ENCODE measurements around the gene CAMKMT.
A peak's percentile ranks its signal among the peaks of the same experiment; 100 is the strongest.

Gene CAMKMT

DNA sequence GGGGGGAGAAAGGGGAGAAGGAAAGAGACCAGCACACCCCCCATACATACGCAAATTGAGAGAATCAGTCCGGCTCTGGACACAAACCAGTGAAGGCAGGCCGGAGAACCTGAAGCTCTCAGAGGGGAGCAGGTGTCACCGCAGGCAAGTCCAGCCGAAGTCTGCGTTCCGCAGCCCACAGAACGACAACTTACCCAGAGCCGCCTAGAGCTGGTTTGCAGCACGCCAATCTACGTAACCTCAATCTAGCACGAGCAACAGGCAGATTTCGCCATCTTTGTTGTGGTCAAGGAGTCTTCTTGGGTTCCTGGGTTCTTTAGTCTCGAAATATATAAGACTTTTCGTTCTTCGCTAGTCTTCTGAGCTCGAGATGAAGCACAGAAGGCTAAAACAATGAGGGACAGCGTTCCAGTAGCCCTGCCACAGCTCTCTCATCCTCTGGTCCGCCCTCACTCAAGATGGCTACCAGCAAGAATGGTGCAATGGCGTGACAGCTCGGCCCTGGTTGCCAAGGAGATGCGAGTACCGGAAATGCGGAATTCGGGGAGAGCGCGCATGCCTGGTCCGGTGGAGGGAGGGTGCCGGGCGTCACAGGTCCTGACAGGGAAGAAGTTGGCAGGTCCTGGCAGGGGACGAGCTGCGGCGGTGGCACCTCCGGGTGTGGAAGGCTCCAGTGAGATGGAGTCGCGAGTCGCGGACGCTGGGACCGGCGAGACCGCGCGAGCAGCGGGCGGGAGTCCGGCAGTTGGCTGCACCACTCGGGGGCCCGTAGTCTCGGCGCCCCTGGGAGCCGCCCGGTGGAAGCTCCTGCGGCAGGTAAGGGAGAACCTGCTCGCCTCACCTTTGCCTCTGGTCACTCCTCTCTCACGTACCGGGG, at the start of gene CAMKMT, which contains the start of gene PREPL:
Gene CAMKMT, plus strand, starts transcription at position 618 of the 877 bp plus-strand sequence.
Gene PREPL, minus strand, starts transcription at position 165 of the 877 bp plus-strand sequence. CDS start 15,152 bp downstream, outside the sequence.
- in situ Hi-C loops (cut with HindIII; ENCODE audit: low pct_ligation_motif_present, low sequenced_read_pairs), result no loop called here
- Histone ChIP-seq H3K27me3 (replicated peaks) (no peaks in the 10 kb centered on the region), H3K27ac (peak within 1 kb of the TSS; percentile 100), H3K36me3 (replicated peaks) (no peaks in the 10 kb centered on the region), H3K4me3 (ENCODE audit: low read depth, low read length) (peak within 1 kb of the TSS; percentile 97)
- TF ChIP-seq, protein P1, sequence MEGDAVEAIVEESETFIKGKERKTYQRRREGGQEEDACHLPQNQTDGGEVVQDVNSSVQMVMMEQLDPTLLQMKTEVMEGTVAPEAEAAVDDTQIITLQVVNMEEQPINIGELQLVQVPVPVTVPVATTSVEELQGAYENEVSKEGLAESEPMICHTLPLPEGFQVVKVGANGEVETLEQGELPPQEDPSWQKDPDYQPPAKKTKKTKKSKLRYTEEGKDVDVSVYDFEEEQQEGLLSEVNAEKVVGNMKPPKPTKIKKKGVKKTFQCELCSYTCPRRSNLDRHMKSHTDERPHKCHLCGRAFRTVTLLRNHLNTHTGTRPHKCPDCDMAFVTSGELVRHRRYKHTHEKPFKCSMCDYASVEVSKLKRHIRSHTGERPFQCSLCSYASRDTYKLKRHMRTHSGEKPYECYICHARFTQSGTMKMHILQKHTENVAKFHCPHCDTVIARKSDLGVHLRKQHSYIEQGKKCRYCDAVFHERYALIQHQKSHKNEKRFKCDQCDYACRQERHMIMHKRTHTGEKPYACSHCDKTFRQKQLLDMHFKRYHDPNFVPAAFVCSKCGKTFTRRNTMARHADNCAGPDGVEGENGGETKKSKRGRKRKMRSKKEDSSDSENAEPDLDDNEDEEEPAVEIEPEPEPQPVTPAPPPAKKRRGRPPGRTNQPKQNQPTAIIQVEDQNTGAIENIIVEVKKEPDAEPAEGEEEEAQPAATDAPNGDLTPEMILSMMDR (IDR thresholded peaks at IDR 0.05; ENCODE audit: low read depth, low read length, missing control alignments), result no peak
- DNase-seq, result peak; percentile 97

DNA sequence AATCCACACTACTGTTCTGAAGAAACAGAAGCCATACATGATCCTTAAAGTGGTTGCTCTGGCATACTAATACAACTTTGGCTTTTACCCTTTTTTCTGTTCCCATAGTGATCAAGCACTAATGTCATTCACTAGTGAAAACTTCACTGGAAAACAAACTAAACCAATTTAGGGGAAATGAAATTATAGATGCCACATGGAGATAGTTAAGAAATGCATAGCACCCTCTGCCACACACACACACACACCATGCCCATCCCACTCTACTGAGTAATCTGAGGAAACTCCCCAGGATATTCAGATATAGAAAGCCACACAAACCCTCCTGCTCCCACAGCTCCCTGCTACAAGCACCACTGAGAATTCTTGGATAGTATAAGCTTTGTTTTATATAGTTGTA, 47.4 kb upstream of the CAMKMT start:
- DNase-seq, result no peak
- no peaks in the 10 kb centered on the region for H3K27me3 ChIP-seq (replicated peaks)
- in situ Hi-C loops (cut with HindIII; ENCODE audit: low pct_ligation_motif_present, low sequenced_read_pairs), result no loop called here
- TF ChIP-seq, protein P1 (IDR thresholded peaks at IDR 0.05; ENCODE audit: low read depth, low read length, missing control alignments), result no peak
- H3K4me3 ChIP-seq (ENCODE audit: low read depth, low read length), result no peak overlapping the region
- H3K27ac ChIP-seq, result no peak overlapping the region
- H3K36me3 ChIP-seq (replicated peaks), result no peaks in the 10 kb centered on the region

DNA sequence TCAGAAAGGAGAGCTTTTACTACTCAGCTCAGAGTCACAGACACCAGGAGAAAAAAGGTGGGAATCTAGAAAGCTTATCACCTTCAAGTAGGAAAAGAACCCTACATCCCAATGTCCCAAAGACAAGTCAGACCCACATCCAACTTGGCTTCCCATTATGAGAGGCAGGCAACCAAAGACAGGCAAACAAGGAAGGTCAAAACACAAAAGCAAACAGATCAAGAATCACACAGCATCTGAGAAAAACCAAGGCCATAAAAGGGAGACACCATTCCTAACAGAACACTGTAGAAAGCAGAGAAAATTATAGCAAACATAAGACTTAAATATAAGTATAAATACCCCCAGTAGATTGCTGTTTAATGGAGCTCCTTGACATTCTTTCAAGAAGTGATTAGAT, 45.8 kb upstream of the CAMKMT start:
- no peak for DNase-seq
- H3K27ac ChIP-seq, result no peak overlapping the region
- peaks cover 9% of the 10 kb centered on the region for H3K36me3 ChIP-seq (replicated peaks)
- TF ChIP-seq, protein P1 (IDR thresholded peaks at IDR 0.05; ENCODE audit: low read depth, low read length, missing control alignments), result no peak
- no peaks in the 10 kb centered on the region for H3K27me3 ChIP-seq (replicated peaks)
- in situ Hi-C loops (cut with HindIII; ENCODE audit: low pct_ligation_motif_present, low sequenced_read_pairs), result no loop called here
- no peak overlapping the region for H3K4me3 ChIP-seq (ENCODE audit: low read depth, low read length)

DNA sequence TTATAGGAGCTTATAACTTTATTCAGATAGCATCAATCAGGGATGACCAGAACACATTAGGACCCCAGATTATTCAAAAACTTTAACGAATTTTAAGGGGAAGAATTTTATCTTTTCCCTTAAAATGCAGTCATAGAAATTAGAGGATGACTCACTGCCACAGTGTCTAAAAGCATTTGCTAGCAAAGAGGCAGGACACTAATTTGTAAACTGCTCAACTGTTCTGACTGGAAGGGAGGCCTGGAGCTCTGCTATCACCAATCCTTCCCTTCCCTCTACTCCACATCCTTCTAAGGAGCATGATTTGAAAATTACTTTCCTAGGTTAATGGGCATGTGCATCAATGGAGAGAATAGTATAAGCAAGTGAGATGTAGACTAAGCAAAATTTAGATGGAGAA, 40.9 kb upstream of the CAMKMT start:
- H3K27me3 ChIP-seq (replicated peaks), result no peaks in the 10 kb centered on the region
- in situ Hi-C loops (cut with HindIII; ENCODE audit: low pct_ligation_motif_present, low sequenced_read_pairs), result no loop called here
- TF ChIP-seq, protein P1 (IDR thresholded peaks at IDR 0.05; ENCODE audit: low read depth, low read length, missing control alignments), result no peak
- H3K27ac ChIP-seq, result no peak overlapping the region
- H3K36me3 ChIP-seq (replicated peaks), result peaks cover 25% of the 10 kb centered on the region
- DNase-seq, result no peak
- H3K4me3 ChIP-seq (ENCODE audit: low read depth, low read length), result no peak overlapping the region

DNA sequence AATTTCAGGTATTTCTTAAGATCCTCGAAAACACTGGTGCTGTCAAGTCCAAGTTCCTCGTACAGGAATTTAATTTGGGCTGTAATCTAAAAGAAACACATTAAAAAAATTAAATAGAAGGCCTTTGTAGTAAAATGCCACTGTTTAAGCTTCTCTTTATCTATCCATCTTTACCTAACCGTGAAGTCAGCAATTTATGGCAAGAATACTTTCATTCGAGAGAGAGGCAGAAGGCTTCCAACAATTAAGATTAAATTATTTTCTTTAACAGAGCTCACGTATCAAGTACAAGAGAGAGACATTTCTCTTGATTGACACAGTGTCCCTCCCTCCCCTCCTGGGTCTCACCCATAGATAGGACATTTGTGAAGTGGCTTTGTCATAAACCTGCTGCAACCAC, 40.4 kb upstream of the CAMKMT start:
- Histone ChIP-seq H3K4me3 (ENCODE audit: low read depth, low read length) (no peak overlapping the region), H3K27me3 (replicated peaks) (no peaks in the 10 kb centered on the region), H3K36me3 (replicated peaks) (peaks cover 25% of the 10 kb centered on the region), H3K27ac (no peak overlapping the region)
- TF ChIP-seq, protein P1 (IDR thresholded peaks at IDR 0.05; ENCODE audit: low read depth, low read length, missing control alignments), result no peak
- no peak for DNase-seq
- in situ Hi-C loops (cut with HindIII; ENCODE audit: low pct_ligation_motif_present, low sequenced_read_pairs), result no loop called here

Measured in brain microvascular endothelial cell (primary cell).